ENCODE measurements around the gene SENP1.
A peak's percentile ranks its signal among the peaks of the same experiment; 100 is the strongest.

Gene SENP1

GRCh38 chr12:48119834-48120195 is 13.9 kb upstream of the SENP1 start:
- no peaks in the 10 kb centered on the region for H3K79me2 ChIP-seq (ENCODE audit: insufficient read depth, low read length)
- no peaks in the 10 kb centered on the region for H3K36me3 ChIP-seq (ENCODE audit: insufficient read depth, low read length)
- no peaks in the 10 kb centered on the region for H3K9me3 ChIP-seq (ENCODE audit: insufficient read depth, low read depth, low read length)
- H3K4me2 ChIP-seq (ENCODE audit: low read depth, low read length, poor library complexity, severe bottlenecking): peak overlapping the region; percentile 71
- H3K9ac ChIP-seq (ENCODE audit: low read depth, low read length, poor library complexity, severe bottlenecking): peak overlapping the region; percentile 39
- H3K4me1 ChIP-seq (ENCODE audit: insufficient read depth, low read length, poor library complexity, severe bottlenecking): no peaks in the 10 kb centered on the region
- H3K4me3 ChIP-seq (ENCODE audit: low read length, poor library complexity, severe bottlenecking): peak overlapping the region; percentile 84
- H3F3A ChIP-seq (ENCODE audit: low read depth): no peaks in the 10 kb centered on the region
- H2AFZ ChIP-seq (ENCODE audit: low read length): 0 out of 2 replicates have a peak overlapping the region, but pooled peaks have one; percentile 85
- no peak for TF ChIP-seq CTCF (conservative IDR thresholded peaks at IDR 0.05; ENCODE audit: low read length)
- TF ChIP-seq EZH2phosphoT487 (IDR thresholded peaks at IDR 0.05; ENCODE audit: borderline replicate concordance): no peak
- H3K9me2 ChIP-seq (replicated peaks; ENCODE audit: low read depth, low read length): no peaks in the 10 kb centered on the region
- peaks cover 6% of the 10 kb centered on the region for H3K27me3 ChIP-seq (ENCODE audit: insufficient read depth, low read length, poor library complexity, severe bottlenecking)
- H4K20me1 ChIP-seq (ENCODE audit: insufficient read depth, low read length, poor library complexity, severe bottlenecking): no peaks in the 10 kb centered on the region

GRCh38 chr12:48119078-48119833 is 13.4 kb upstream of the SENP1 start, which contains the start of gene PFKM:
Gene PFKM, plus strand, starts transcription at chr12:48119364. Its CDS starts 3,411 bp downstream, at chr12:48122775.
- Histone ChIP-seq H3K36me3 (ENCODE audit: insufficient read depth, low read length) (no peaks in the 10 kb centered on the region), H3K79me2 (ENCODE audit: insufficient read depth, low read length) (no peaks in the 10 kb centered on the region), H3K9ac (ENCODE audit: low read depth, low read length, poor library complexity, severe bottlenecking) (peak within 1 kb of the TSS; percentile 39), H3K9me2 (replicated peaks; ENCODE audit: low read depth, low read length) (no peaks in the 10 kb centered on the region), H3K4me1 (ENCODE audit: insufficient read depth, low read length, poor library complexity, severe bottlenecking) (no peaks in the 10 kb centered on the region), H2AFZ (ENCODE audit: low read length) (peak within 1 kb of the TSS; percentile 85), H3F3A (ENCODE audit: low read depth) (no peaks in the 10 kb centered on the region), H3K9me3 (ENCODE audit: insufficient read depth, low read depth, low read length) (no peaks in the 10 kb centered on the region), H4K20me1 (ENCODE audit: insufficient read depth, low read length, poor library complexity, severe bottlenecking) (no peaks in the 10 kb centered on the region), H3K4me3 (ENCODE audit: low read length, poor library complexity, severe bottlenecking) (peak within 1 kb of the TSS; percentile 84), H3K4me2 (ENCODE audit: low read depth, low read length, poor library complexity, severe bottlenecking) (peak within 1 kb of the TSS; percentile 71), H3K27me3 (ENCODE audit: insufficient read depth, low read length, poor library complexity, severe bottlenecking) (peaks cover 6% of the 10 kb centered on the region)
- no peak for TF ChIP-seq EZH2phosphoT487 (IDR thresholded peaks at IDR 0.05; ENCODE audit: borderline replicate concordance)
- no peak for TF ChIP-seq CTCF (conservative IDR thresholded peaks at IDR 0.05; ENCODE audit: low read length)

DNA sequence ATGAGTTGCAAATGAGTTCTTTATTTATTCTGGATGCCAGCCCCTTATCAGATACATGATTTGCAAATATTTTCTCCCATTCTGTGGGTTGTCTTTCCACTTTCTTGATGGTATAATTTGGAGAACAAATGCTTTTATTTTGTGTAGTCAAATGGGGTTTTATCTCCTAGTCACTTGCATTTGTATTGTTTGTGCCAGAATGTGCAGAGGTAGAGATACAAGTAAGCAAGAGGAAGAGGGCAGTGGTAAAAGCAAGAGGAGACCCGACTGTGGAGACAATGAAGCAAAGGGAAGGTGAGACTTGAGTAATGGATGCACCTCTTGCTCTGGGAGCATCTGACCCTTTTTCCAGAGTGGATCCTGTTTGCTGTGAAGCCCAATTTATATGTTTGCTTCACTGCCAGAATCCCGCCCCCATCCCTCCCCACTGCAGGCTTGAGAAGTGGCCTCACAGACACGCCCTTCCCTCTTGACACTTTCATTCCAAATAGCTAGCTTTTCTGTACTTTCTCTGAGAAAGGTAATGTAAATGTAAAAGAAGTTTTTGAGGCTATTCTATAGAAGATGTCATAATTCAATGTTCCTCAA is 12.5 kb upstream of the SENP1 start:
- Histone ChIP-seq H4K20me1 (ENCODE audit: insufficient read depth, low read length, poor library complexity, severe bottlenecking) (no peaks in the 10 kb centered on the region), H3K9me2 (replicated peaks; ENCODE audit: low read depth, low read length) (no peaks in the 10 kb centered on the region), H3F3A (ENCODE audit: low read depth) (no peaks in the 10 kb centered on the region), H3K4me1 (ENCODE audit: insufficient read depth, low read length, poor library complexity, severe bottlenecking) (no peaks in the 10 kb centered on the region), H3K79me2 (ENCODE audit: insufficient read depth, low read length) (no peaks in the 10 kb centered on the region), H2AFZ (ENCODE audit: low read length) (peak overlapping the region; percentile 85; the same call in 1 of the 2 replicates), H3K9ac (ENCODE audit: low read depth, low read length, poor library complexity, severe bottlenecking) (no peak overlapping the region), H3K9me3 (ENCODE audit: insufficient read depth, low read depth, low read length) (no peaks in the 10 kb centered on the region), H3K27me3 (ENCODE audit: insufficient read depth, low read length, poor library complexity, severe bottlenecking) (peaks cover 6% of the 10 kb centered on the region), H3K4me2 (ENCODE audit: low read depth, low read length, poor library complexity, severe bottlenecking) (peak overlapping the region; percentile 71), H3K36me3 (ENCODE audit: insufficient read depth, low read length) (no peaks in the 10 kb centered on the region), H3K4me3 (ENCODE audit: low read length, poor library complexity, severe bottlenecking) (peak overlapping the region; percentile 84)
- TF ChIP-seq CTCF (conservative IDR thresholded peaks at IDR 0.05; ENCODE audit: low read length) (no peak), EZH2phosphoT487 (IDR thresholded peaks at IDR 0.05; ENCODE audit: borderline replicate concordance) (no peak)

Data from Loucy (cell line).